Keratinocyte (primary cell): ENCODE measurements around the gene CDCP2. TPM values are rescaled to one million over a fixed set of nuclear protein-coding genes. Genes with fewer than 3 reads are reported as not detected.

Experiments
- DNase-seq: peaks from one replicate; pipeline ENCODE4 v3.0.0-alpha.2; 2011; ENCODE audit warnings: low read depth, missing footprints, low spot score
- FAIRE-seq: peaks from 2 replicates; lab custom pipeline; 2011; peaks lifted over from hg19 to GRCh38; lab: Jason Lieb, UNC
- H2AFZ ChIP-seq: 2 replicates; pipeline ENCODE4 v1.6.0; 2012; ENCODE audit warnings: low read length, control low read depth, inconsistent platforms; ENCODE audit not compliant: control insufficient read depth
- H3K27ac ChIP-seq: 2 replicates; pipeline ENCODE4 v1.5.1; 2011; ENCODE audit warnings: low read length; ENCODE audit not compliant: control insufficient read depth, insufficient read depth
- H3K27me3 ChIP-seq: 3 replicates; pipeline ENCODE4 v1.6.0; 2011; ENCODE audit warnings: low read length; ENCODE audit not compliant: control insufficient read depth, insufficient read depth; ENCODE audit errors: extremely low read depth
- H3K36me3 ChIP-seq, 2 experiments: 2 replicates in 1 of 2; 3 replicates in 1 of 2; pipeline ENCODE4 v1.5.1; 2011; ENCODE audit warnings: low read length in 2 of 2, mild to moderate bottlenecking in 1 of 2; ENCODE audit not compliant: control insufficient read depth in 2 of 2, insufficient read depth in 2 of 2; ENCODE audit errors: extremely low read depth in 1 of 2
- H3K4me1 ChIP-seq: 3 replicates; pipeline ENCODE4 v1.5.1; 2011; ENCODE audit warnings: low read length; ENCODE audit not compliant: control insufficient read depth, insufficient read depth; ENCODE audit errors: extremely low read depth
- H3K4me2 ChIP-seq: 3 replicates; pipeline ENCODE4 v1.6.0; 2011; ENCODE audit warnings: low read depth, low read length; ENCODE audit not compliant: control insufficient read depth, insufficient read depth; ENCODE audit errors: extremely low read depth
- H3K4me3 ChIP-seq, 3 experiments: fragments of 200-600 bp in 1 of 3; sonication (generic) in 1 of 3; 2 replicates in 2 of 3; 3 replicates in 1 of 3; pipeline ENCODE4 v1.5.1; 2011 to 2016; ENCODE audit warnings: low read length in 3 of 3, mild to moderate bottlenecking in 3 of 3, control low read depth in 2 of 3, inconsistent platforms in 1 of 3, low read depth in 1 of 3, mixed read lengths in 1 of 3, mixed run types in 1 of 3, moderate library complexity in 1 of 3; ENCODE audit not compliant: control insufficient read depth in 2 of 3, insufficient read depth in 2 of 3; ENCODE audit errors: extremely low read depth in 1 of 3
- H3K79me2 ChIP-seq: 2 replicates; pipeline ENCODE4 v1.6.0; 2012; ENCODE audit warnings: low read length; ENCODE audit not compliant: control insufficient read depth, insufficient read depth
- H3K9ac ChIP-seq: 3 replicates; pipeline ENCODE4 v1.6.0; 2011; ENCODE audit warnings: low read length; ENCODE audit not compliant: control insufficient read depth, insufficient read depth; ENCODE audit errors: extremely low read depth
- H3K9me1 ChIP-seq: 3 replicates; pipeline ENCODE4 v1.6.0; 2011; ENCODE audit warnings: low read length; ENCODE audit not compliant: control insufficient read depth, insufficient read depth; ENCODE audit errors: extremely low read depth
- H3K9me3 ChIP-seq: 2 replicates; pipeline ENCODE4 v1.5.1; 2012; ENCODE audit warnings: low read depth, low read length; ENCODE audit not compliant: control insufficient read depth
- H4K20me1 ChIP-seq: 3 replicates; pipeline ENCODE4 v1.6.0; 2011; ENCODE audit warnings: low read length; ENCODE audit not compliant: control insufficient read depth, insufficient read depth; ENCODE audit errors: extremely low read depth
- CTCF ChIP-seq, 3 experiments: IDR thresholded peaks in 1 of 3; conservative IDR thresholded peaks in 1 of 3; optimal IDR thresholded peaks in 1 of 3; 2 replicates in 2 of 3; 3 replicates in 1 of 3; pipeline versions ENCODE3 to v1.5.1; 2011; ENCODE audit warnings: low read length in 3 of 3, mild to moderate bottlenecking in 3 of 3, moderate library complexity in 2 of 3, control low read depth in 1 of 3, inconsistent platforms in 1 of 3; ENCODE audit not compliant: insufficient read depth in 2 of 3; ENCODE audit errors: extremely low read depth in 1 of 3
- EZH2 ChIP-seq: IDR thresholded peaks from one replicate; pipeline ENCODE4 v1.6.1; 2012; ENCODE audit warnings: inconsistent platforms, mild to moderate bottlenecking, low read length, moderate library complexity
- dilution Hi-C: fragments of 300-500 bp; cut with MboI; formaldehyde crosslinking; loops from one replicate; pipeline ENCODE4 v1.7.0; 2020; ENCODE audit warnings: low sequenced_read_pairs; ENCODE audit not compliant: extremely low pct_ligation_motif_present
- polyA plus RNA-seq, 5 experiments: library from polyadenylated mRNA; depleted of rRNA in 3 of 5; stranded (reverse) in 3 of 5; stranded (forward) in 1 of 5; unstranded in 1 of 5; fragments of >200 nt; gene quantifications; 1 replicate in 1 of 5; 2 replicates in 3 of 5; 3 replicates in 1 of 5; pipeline versions ENCODE4 v1.2.1 to v1.2.3, GENCODE V29; 2011 to 2012; ENCODE audit warnings: missing spikeins in 2 of 5, low read depth in 1 of 5, low replicate concordance in 1 of 5

The CDCP2 gene
- polyA plus RNA-seq, 1 donor (not counting 4 experiments of a cell fraction or from before 2014, with no cell fraction given), result not detected

GRCh38 chr1:54122992-54123391, 29.8 kb downstream of the CDCP2 start:
- Histone ChIP-seq H3K4me1 (no peaks in the 10 kb centered on the region), H4K20me1 (no peaks in the 10 kb centered on the region), H3K79me2 (no peaks in the 10 kb centered on the region), H3K9me3 (no peaks in the 10 kb centered on the region), H3K27me3 (peaks cover 6% of the 10 kb centered on the region), H3K36me3 (no peaks in the 10 kb centered on the region), H2AFZ (no peak overlapping the region), H3K4me3 (no peak overlapping the region), H3K9me1 (no peaks in the 10 kb centered on the region), H3K27ac (no peak overlapping the region), H3K9ac (no peak overlapping the region), H3K4me2 (no peak overlapping the region)
- TF ChIP-seq EZH2 (no peak), CTCF (optimal IDR thresholded peaks at IDR 0.05 in 1 of 3, IDR thresholded peaks at IDR 0.05 in 1 of 3, conservative IDR thresholded peaks at IDR 0.05 in 1 of 3; ENCODE audit: extremely low read depth in 1 of 3, insufficient read depth in 2 of 3, low read length in 3 of 3) (no peak)
- no peak for FAIRE-seq
- DNase-seq, result no peak
- dilution Hi-C loops, result no loop called here

GRCh38 chr1:54122135-54122751, 30.6 kb downstream of the CDCP2 start:
- TF ChIP-seq CTCF (optimal IDR thresholded peaks at IDR 0.05 in 1 of 3, IDR thresholded peaks at IDR 0.05 in 1 of 3, conservative IDR thresholded peaks at IDR 0.05 in 1 of 3; ENCODE audit: extremely low read depth in 1 of 3, insufficient read depth in 2 of 3, low read length in 3 of 3), result no peak
- no peak for TF ChIP-seq EZH2
- H4K20me1 ChIP-seq, result no peaks in the 10 kb centered on the region
- H3K27ac ChIP-seq, result no peak overlapping the region
- dilution Hi-C loops, result no loop called here
- no peaks in the 10 kb centered on the region for H3K36me3 ChIP-seq
- H3K27me3 ChIP-seq, result peaks cover 6% of the 10 kb centered on the region
- no peaks in the 10 kb centered on the region for H3K9me3 ChIP-seq
- DNase-seq (no peak), FAIRE-seq (no peak)
- H3K4me3 ChIP-seq, result no peak overlapping the region
- H3K4me2 ChIP-seq, result no peak overlapping the region
- H2AFZ ChIP-seq, result no peak overlapping the region
- no peaks in the 10 kb centered on the region for H3K79me2 ChIP-seq
- no peak overlapping the region for H3K9ac ChIP-seq
- H3K9me1 ChIP-seq, result no peaks in the 10 kb centered on the region
- H3K4me1 ChIP-seq, result no peaks in the 10 kb centered on the region
